A549 (cell line): ENCODE measurements around the gene LRRC38. TPM values are rescaled to one million over a fixed set of nuclear protein-coding genes. Genes with fewer than 3 reads are reported as not detected.

Experiments
- ATAC-seq, 2 experiments: fragments of 200-7000 bp in 1 of 2; fragments of >200 bp in 1 of 2; cut with Nextera tagmentation in 1 of 2; cut with Tn5 transposase in 1 of 2; 3 replicates each; pipeline versions ENCODE4 v1.8.0 to v1.9.1; 2018 to 2020; ENCODE audit warnings: mild to moderate bottlenecking in 1 of 2, moderate library complexity in 1 of 2
- CTCF ChIA-PET: fragments of 300-600 bp; sonication (Branson Sonifier 250); formaldehyde crosslinking; extraction: SDS; loops from one replicate; lab custom pipeline; 2021; ENCODE audit warnings: antibody characterized with exemption, inconsistent platforms; lab: Yijun Ruan, JAX
- POLR2A ChIA-PET: fragments of 350-600 bp; formaldehyde crosslinking; extraction: SDS; loops from one replicate; lab custom pipeline; 2021; ENCODE audit warnings: antibody characterized with exemption, inconsistent platforms; lab: Yijun Ruan, JAX
- DNase-seq, 2 experiments: peaks; one replicate each; pipeline versions ENCODE4 v3.0.0 to v3.0.0-alpha.2; 2011 to 2016; ENCODE audit warnings: low read depth in 1 of 2, low spot score in 1 of 2
- FAIRE-seq: peaks from 2 replicates; lab custom pipeline; 2011; peaks lifted over from hg19 to GRCh38; lab: Jason Lieb, UNC
- H3K27ac ChIP-seq, 2 experiments: fragments of >200 bp; sonication (Bioruptor Twin); formaldehyde crosslinking; 3 replicates each; pipeline ENCODE4 v1.5.1; 2016 to 2017
- H3K4me1 ChIP-seq: fragments of >200 bp; sonication (Bioruptor Twin); formaldehyde crosslinking; 3 replicates; pipeline ENCODE4 v1.6.1; 2016
- H3K4me2 ChIP-seq: fragments of >200 bp; sonication (Bioruptor Twin); formaldehyde crosslinking; 3 replicates; pipeline ENCODE4 v1.6.1; 2016
- H3K4me3 ChIP-seq: fragments of >200 bp; sonication (Bioruptor Twin); formaldehyde crosslinking; 3 replicates; pipeline ENCODE4 v1.5.1; 2016
- H3K9me3 ChIP-seq: fragments of >200 bp; sonication (Bioruptor Twin); formaldehyde crosslinking; 3 replicates; pipeline ENCODE4 v1.6.1; 2016
- ATOH8 ChIP-seq: fragments of 250-450 bp; sonication (Bioruptor Pico); IDR thresholded peaks from 2 replicates; pipeline ENCODE4 v1.5.0; 2020; ENCODE audit warnings: low read depth, mild to moderate bottlenecking, moderate library complexity
- CBX8 ChIP-seq: fragments of 200-600 bp; sonication (generic); IDR thresholded peaks from 2 replicates; pipeline ENCODE4 v1.6.1; 2016
- CTCF ChIP-seq: fragments of >200 bp; sonication (Bioruptor Twin); formaldehyde crosslinking; IDR thresholded peaks from 3 replicates; pipeline ENCODE4 v1.5.1; 2016
- ELK1 ChIP-seq: fragments of 150-350 bp; IDR thresholded peaks from 2 replicates; pipeline ENCODE4 v1.6.1; 2014; ENCODE audit warnings: low read depth, mild to moderate bottlenecking, low read length
- ESRRA ChIP-seq: fragments of 150-350 bp; IDR thresholded peaks from 2 replicates; pipeline ENCODE4 v1.6.1; 2014; ENCODE audit warnings: mild to moderate bottlenecking, low read length, borderline replicate concordance
- FOSB ChIP-seq: fragments of 250-450 bp; sonication (Bioruptor Pico); IDR thresholded peaks from 2 replicates; pipeline ENCODE4 v1.5.0; 2020; ENCODE audit warnings: mild to moderate bottlenecking, moderate library complexity
- FOXS1 ChIP-seq: fragments of 250-450 bp; sonication (Bioruptor Pico); IDR thresholded peaks from 2 replicates; pipeline ENCODE4 v1.5.0; 2020; ENCODE audit warnings: mild to moderate bottlenecking, moderate library complexity
- HMGXB4 ChIP-seq: fragments of 250-450 bp; sonication (Bioruptor Pico); IDR thresholded peaks from 2 replicates; pipeline ENCODE4 v1.5.0; 2021; ENCODE audit warnings: mild to moderate bottlenecking, moderate library complexity, borderline replicate concordance
- HOXA7 ChIP-seq: fragments of 250-450 bp; sonication (Bioruptor Pico); IDR thresholded peaks from 2 replicates; pipeline ENCODE4 v1.5.0; 2020; ENCODE audit warnings: mild to moderate bottlenecking, moderate library complexity
- JUNB ChIP-seq: fragments of >200 bp; sonication (Bioruptor Twin); formaldehyde crosslinking; IDR thresholded peaks from 2 replicates; pipeline ENCODE4 v1.6.1; 2016
- MAFK ChIP-seq: fragments of 450-650 bp; IDR thresholded peaks from 2 replicates; pipeline ENCODE4 v1.6.1; 2014; ENCODE audit not compliant: partially characterized antibody
- MYC ChIP-seq: IDR thresholded peaks from 2 replicates; pipeline ENCODE4 v1.6.1; 2012; ENCODE audit warnings: mild to moderate bottlenecking, inconsistent platforms, low read length, improper control_type of control experiment, borderline replicate concordance
- NFE2L2 ChIP-seq: fragments of 150-350 bp; conservative IDR thresholded peaks from 2 replicates; pipeline ENCODE4 v1.6.1; 2014; ENCODE audit warnings: low read length
- NR3C1 ChIP-seq: fragments of >200 bp; sonication (Bioruptor Twin); formaldehyde crosslinking; IDR thresholded peaks from 3 replicates; pipeline ENCODE4 v1.6.1; 2017
- POLR2A ChIP-seq: IDR thresholded peaks from 2 replicates; pipeline ENCODE4 v1.6.1; 2012; ENCODE audit warnings: mild to moderate bottlenecking, low read length
- POLR2AphosphoS2 ChIP-seq: conservative IDR thresholded peaks from 2 replicates; pipeline ENCODE4 v1.6.1; 2012; ENCODE audit warnings: low read length, improper control_type of control experiment, inconsistent platforms
- RAD21 ChIP-seq, 2 experiments: fragments of >200 bp in 1 of 2; sonication (Bioruptor Twin) in 1 of 2; formaldehyde crosslinking in 1 of 2; IDR thresholded peaks in 1 of 2; conservative IDR thresholded peaks in 1 of 2; 2 replicates in 1 of 2; 3 replicates in 1 of 2; pipeline ENCODE4 v1.6.1; 2012 to 2018; ENCODE audit warnings: inconsistent platforms in 1 of 2
- RARB ChIP-seq: fragments of 250-450 bp; sonication (Bioruptor Pico); IDR thresholded peaks from 2 replicates; pipeline ENCODE4 v1.8.0; 2021; ENCODE audit warnings: mild to moderate bottlenecking, moderate library complexity
- RNF2 ChIP-seq: fragments of 200-600 bp; sonication (generic); IDR thresholded peaks from 2 replicates; pipeline ENCODE4 v1.6.1; 2016; ENCODE audit warnings: low read depth, mild to moderate bottlenecking, antibody characterized with exemption, moderate library complexity, borderline replicate concordance
- ZC3H11A ChIP-seq: fragments of 450-650 bp; IDR thresholded peaks from 2 replicates; pipeline ENCODE4 v1.6.1; 2014; ENCODE audit warnings: antibody characterized with exemption, mild to moderate bottlenecking
- ZFP36 ChIP-seq: fragments of 450-650 bp; IDR thresholded peaks from 2 replicates; pipeline ENCODE4 v1.6.1; 2014; ENCODE audit warnings: borderline replicate concordance; ENCODE audit not compliant: partially characterized antibody
- ZSCAN20 ChIP-seq: fragments of 250-450 bp; sonication (Bioruptor Pico); IDR thresholded peaks from 2 replicates; pipeline ENCODE4 v1.8.0; 2022; ENCODE audit warnings: mild to moderate bottlenecking, moderate library complexity
- WGBS: methylation state at CpG from one replicate; pipeline ENCODE4 v1.1.6; 2017; ENCODE audit errors: missing lambda C conversion rate; 5-methylcytosine and 5-hydroxymethylcytosine counted together
- polyA plus RNA-seq, 4 experiments: library from polyadenylated mRNA; depleted of rRNA in 3 of 4; stranded (reverse); fragments of >200 nt; fragmentation: RNase III in 1 of 4; extraction: RNeasy Plus Mini Kit Qiagen cat#74134 plus additional on column Dnase treatment in 1 of 4; gene quantifications; 2 replicates in 3 of 4; 3 replicates in 1 of 4; pipeline ENCODE4 v1.2.3, GENCODE V29; 2011 to 2017

LRRC38 gene
- polyA plus RNA-seq, 2 of the 4 experiments (the other 2 are of a cell fraction) = not detected

- Histone ChIP-seq H3K27ac (no peak overlapping the region), H3K9me3 (no peaks in the 10 kb centered on the region), H3K4me3 (no peak overlapping the region), H3K4me1 (no peaks in the 10 kb centered on the region), H3K4me2 (no peak overlapping the region)
- ATAC-seq (no peak), FAIRE-seq (no peak), DNase-seq (no peak)
- POLR2A ChIA-PET = no interaction called here
- WGBS = 47% methylated on average over 4 of the region's 4 CpGs
- TF ChIP-seq HMGXB4 (CRISPR knock-in tag) (no peak), FOXS1 (no peak), RNF2 (no peak)
- CTCF ChIA-PET = no interaction called here
Measured at GRCh38 chr1:13536571-13536970, 22.8 kb upstream of the LRRC38 start.

GRCh38 chr1:13535227-13535626, 21.4 kb upstream of the LRRC38 start:
- ChIA-PET POLR2A (no interaction called here), CTCF (interaction anchor here (0.8 kb wide), 1 partner anchor 68 kb away, joined by 3 read pairs; no protein-coding TSS in a partner anchor)
- Histone ChIP-seq H3K9me3 (no peaks in the 10 kb centered on the region), H3K4me1 (no peaks in the 10 kb centered on the region), H3K4me3 (no peak overlapping the region), H3K4me2 (no peak overlapping the region), H3K27ac (no peak overlapping the region)
- ATAC-seq (no peak), FAIRE-seq (no peak), DNase-seq (no peak)
- TF ChIP-seq POLR2A = no peak
- TF ChIP-seq ESRRA = no peak
- WGBS = 6% methylated on average over 6 of the region's 6 CpGs

GRCh38 chr1:13528320-13528719, 14.5 kb upstream of the LRRC38 start:
- FAIRE-seq = no peak
- H3K27ac ChIP-seq = no peak overlapping the region

More at GRCh38 chr1:13528320-13528719, 14.5 kb upstream of the LRRC38 start:
- POLR2A ChIA-PET = no interaction called here
- TF ChIP-seq HOXA7 = no peak
- TF ChIP-seq NFE2L2 = no peak
- no peak for TF ChIP-seq POLR2AphosphoS2
- TF ChIP-seq RAD21 (conservative IDR thresholded peaks at IDR 0.05 in 1 of 2, IDR thresholded peaks at IDR 0.05 in 1 of 2) = no peak
- no peak for TF ChIP-seq RARB
- TF ChIP-seq ZSCAN20 (CRISPR knock-in tag) = no peak
- TF ChIP-seq JUNB = no peak
- TF ChIP-seq NR3C1 = no peak
- TF ChIP-seq ELK1 = no peak
- TF ChIP-seq CTCF = no peak
- no peak for TF ChIP-seq MAFK
- TF ChIP-seq ATOH8 (CRISPR knock-in tag) = no peak
- no peak for TF ChIP-seq MYC
- no peak for TF ChIP-seq CBX8
- TF ChIP-seq FOSB = no peak
- TF ChIP-seq ZC3H11A = no peak
- no peak for TF ChIP-seq ZFP36
- Histone ChIP-seq H3K4me1 (no peaks in the 10 kb centered on the region), H3K4me3 (no peak overlapping the region), H3K4me2 (no peak overlapping the region), H3K9me3 (no peaks in the 10 kb centered on the region)
- CTCF ChIA-PET = no interaction called here
- no peak for DNase-seq
- no peak for ATAC-seq
- 49% methylated on average over 6 of the region's 6 CpGs for WGBS
